Effector memory CD8-positive, alpha-beta T cell (primary cell): Measurements from ENCODE around the gene RGS10.

Experiments
- ATAC-seq: fragments of 150-1000 bp; cut with Tn5 transposase; replicated peaks from 2 replicates; pipeline ENCODE4 v1.10.0; 2021; ENCODE audit warnings: mild to moderate bottlenecking, moderate library complexity
- DNase-seq, 3 experiments: peaks; one replicate each; pipeline ENCODE4 v3.0.0; 2021
- H3K27ac Mint-ChIP-seq, 2 donors: one replicate each; pipeline ENCODE4 v1.8.0; 2022; ENCODE audit warnings: mild to moderate bottlenecking in 2 of 2, mixed read lengths in 2 of 2, moderate library complexity in 2 of 2
- H3K27me3 Mint-ChIP-seq, 2 donors: one replicate each; pipeline ENCODE4 v1.8.0; 2022; ENCODE audit warnings: mixed read lengths in 2 of 2
- H3K36me3 Mint-ChIP-seq: one replicate; pipeline ENCODE4 v1.8.0; 2022; ENCODE audit warnings: mild to moderate bottlenecking, moderate library complexity, mixed read lengths; ENCODE audit not compliant: insufficient read depth
- H3K4me1 Mint-ChIP-seq, 2 donors: one replicate each; pipeline ENCODE4 v1.8.0; 2022; ENCODE audit warnings: low read depth in 2 of 2, mixed read lengths in 2 of 2
- H3K4me3 Mint-ChIP-seq, 2 donors: one replicate each; pipeline ENCODE4 v1.8.0; 2022; ENCODE audit warnings: mild to moderate bottlenecking in 2 of 2, mixed read lengths in 2 of 2, moderate library complexity in 2 of 2
- H3K9me3 Mint-ChIP-seq, 2 donors: one replicate each; pipeline ENCODE4 v1.8.0; 2022; ENCODE audit warnings: mixed read lengths in 2 of 2

Gene RGS10

DNA sequence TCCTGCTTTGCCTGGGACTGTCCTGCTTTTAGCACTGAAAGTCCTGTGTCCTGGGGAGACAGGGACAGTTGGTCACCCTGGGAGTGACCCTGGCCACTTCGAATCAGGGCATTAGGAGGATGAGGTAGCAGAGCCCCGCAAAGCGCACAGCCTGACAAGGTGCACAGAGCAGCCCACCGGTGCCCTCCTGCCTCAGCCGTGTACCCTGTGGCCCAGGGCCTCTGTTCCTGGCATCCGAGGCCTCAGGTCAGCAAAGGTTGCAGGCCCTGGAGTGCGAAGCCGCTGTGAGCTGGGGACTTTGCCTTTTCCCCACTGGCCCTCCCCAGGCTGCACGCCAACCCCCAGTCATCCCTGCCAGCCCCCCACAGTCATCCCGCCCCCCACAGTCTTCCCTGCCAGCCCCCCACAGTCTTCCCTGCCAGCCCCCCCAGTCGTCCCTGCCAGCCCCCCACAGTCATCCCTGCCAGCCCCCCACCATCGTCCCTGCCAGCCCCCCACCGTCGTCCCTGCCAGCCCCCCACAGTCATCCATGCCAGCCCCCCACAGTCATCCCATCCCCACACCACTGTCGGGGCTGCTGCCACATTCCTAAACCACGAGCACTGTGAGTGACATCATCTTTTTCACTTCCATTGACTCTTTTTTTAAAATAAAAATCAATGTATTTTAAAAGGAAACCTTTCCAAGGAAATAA, 91.8 kb downstream of the RGS10 start:
- H3K9me3 Mint-ChIP-seq: no peaks in the 10 kb centered on the region
- H3K27ac Mint-ChIP-seq: no peak overlapping the region
- peaks cover 4% of the 10 kb centered on the region in 2 donors for H3K4me1 Mint-ChIP-seq
- no peak for DNase-seq
- peaks cover 21% of the 10 kb centered on the region for H3K36me3 Mint-ChIP-seq
- no peaks in the 10 kb centered on the region for H3K27me3 Mint-ChIP-seq
- no peak overlapping the region for H3K4me3 Mint-ChIP-seq
- ATAC-seq: no peak
